Mammary epithelial cell (primary cell): ENCODE data around the gene SUFU.

Experiments used
- EZH2 ChIP-seq: IDR thresholded peaks from 2 replicates; pipeline ENCODE4 v1.6.1; 2012; ENCODE audit warnings: low read length, inconsistent platforms, borderline replicate concordance
- TF ChIP-seq, protein P1 (sequence below), 2 donors: IDR thresholded peaks in 1 of 2; conservative IDR thresholded peaks in 1 of 2; 2 replicates each; pipeline ENCODE4 v1.5.1; 2011 to 2012; ENCODE audit warnings: inconsistent platforms in 2 of 2, low read length in 2 of 2, mild to moderate bottlenecking in 2 of 2, control low read depth in 1 of 2, low read depth in 1 of 2; ENCODE audit not compliant: insufficient read depth in 1 of 2; ENCODE audit errors: extremely low read depth in 1 of 2

GRCh38 chr10:102545265-102545871, 41.6 kb downstream of the SUFU start:
- TF ChIP-seq, protein P1, sequence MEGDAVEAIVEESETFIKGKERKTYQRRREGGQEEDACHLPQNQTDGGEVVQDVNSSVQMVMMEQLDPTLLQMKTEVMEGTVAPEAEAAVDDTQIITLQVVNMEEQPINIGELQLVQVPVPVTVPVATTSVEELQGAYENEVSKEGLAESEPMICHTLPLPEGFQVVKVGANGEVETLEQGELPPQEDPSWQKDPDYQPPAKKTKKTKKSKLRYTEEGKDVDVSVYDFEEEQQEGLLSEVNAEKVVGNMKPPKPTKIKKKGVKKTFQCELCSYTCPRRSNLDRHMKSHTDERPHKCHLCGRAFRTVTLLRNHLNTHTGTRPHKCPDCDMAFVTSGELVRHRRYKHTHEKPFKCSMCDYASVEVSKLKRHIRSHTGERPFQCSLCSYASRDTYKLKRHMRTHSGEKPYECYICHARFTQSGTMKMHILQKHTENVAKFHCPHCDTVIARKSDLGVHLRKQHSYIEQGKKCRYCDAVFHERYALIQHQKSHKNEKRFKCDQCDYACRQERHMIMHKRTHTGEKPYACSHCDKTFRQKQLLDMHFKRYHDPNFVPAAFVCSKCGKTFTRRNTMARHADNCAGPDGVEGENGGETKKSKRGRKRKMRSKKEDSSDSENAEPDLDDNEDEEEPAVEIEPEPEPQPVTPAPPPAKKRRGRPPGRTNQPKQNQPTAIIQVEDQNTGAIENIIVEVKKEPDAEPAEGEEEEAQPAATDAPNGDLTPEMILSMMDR (conservative IDR thresholded peaks at IDR 0.05 in 1 of 2, IDR thresholded peaks at IDR 0.05 in 1 of 2; ENCODE audit: extremely low read depth in 1 of 2, insufficient read depth in 1 of 2, low read depth in 1 of 2, low read length in 2 of 2) = no peak
- no peak for TF ChIP-seq EZH2
